Stimulated activated CD8-positive, alpha-beta memory T cell treated with anti-CD3 and anti-CD28 coated beads, Interleukin-15, amount 100 ng/mL, for 1 hour (primary cell): ENCODE results near the gene BBS9.
"Not testable (repeated sequence)": the region's sequence is repeated elsewhere in the genome, so short reads cannot be mapped to it uniquely, and the experiment has no call there.

ENCODE experiments used
- DNase-seq: peaks from one replicate; pipeline ENCODE4 v3.0.0-alpha.2; 2020; ENCODE audit warnings: low read depth

The BBS9 gene

GRCh38 chr7:33128990-33129805 is at the start of gene BBS9:
Gene BBS9, plus strand, starts transcription at chr7:33129564. Its CDS starts 16,689 bp downstream, at chr7:33146253.
- peak; percentile 80 for DNase-seq

- DNase-seq = no peak
Measured at GRCh38 chr7:33079763-33080690, 49.3 kb upstream of the BBS9 start.

- DNase-seq = no peak
Measured at GRCh38 chr7:33087356-33087755, 42.0 kb upstream of the BBS9 start.

GRCh38 chr7:33087858-33088257 is 41.5 kb upstream of the BBS9 start:
- DNase-seq = no peak

GRCh38 chr7:33089142-33089541 is 40.2 kb upstream of the BBS9 start:
- DNase-seq = no peak

- DNase-seq = no peak
Measured at GRCh38 chr7:33091111-33091531, 38.2 kb upstream of the BBS9 start.

- no peak for DNase-seq
Measured at GRCh38 chr7:33091641-33092191, 37.6 kb upstream of the BBS9 start.

GRCh38 chr7:33093266-33093665 is 36.1 kb upstream of the BBS9 start:
- DNase-seq = no peak

- not testable (repeated sequence) for DNase-seq
Measured at GRCh38 chr7:33094745-33095275, 34.6 kb upstream of the BBS9 start.

- DNase-seq = no peak
Measured at GRCh38 chr7:33099154-33099940, 30.0 kb upstream of the BBS9 start.

GRCh38 chr7:33100770-33101169 is 28.6 kb upstream of the BBS9 start:
- DNase-seq = no peak

GRCh38 chr7:33101906-33102305 is 27.5 kb upstream of the BBS9 start:
- no peak for DNase-seq

- no peak for DNase-seq
Measured at GRCh38 chr7:33107136-33108066, 22.0 kb upstream of the BBS9 start.

GRCh38 chr7:33108554-33109004 is 20.8 kb upstream of the BBS9 start:
- DNase-seq = no peak

GRCh38 chr7:33109005-33109757 is 20.2 kb upstream of the BBS9 start, which contains the start of gene RP9:
Gene RP9, minus strand, starts transcription at chr7:33109404. Its CDS starts 32 bp downstream, at chr7:33109372.
- peak; percentile 52 for DNase-seq

- no peak for DNase-seq
Measured at GRCh38 chr7:33109758-33110238, 19.6 kb upstream of the BBS9 start.

GRCh38 chr7:33111614-33112013 is 17.8 kb upstream of the BBS9 start:
- no peak for DNase-seq

- DNase-seq = no peak
Measured at GRCh38 chr7:33114976-33115375, 14.4 kb upstream of the BBS9 start.

GRCh38 chr7:33118383-33118782 is 11.0 kb upstream of the BBS9 start:
- no peak for DNase-seq
